OCI-LY3 (cell line): ENCODE measurements around the gene MEF2A.

Experiments used
- EZH2phosphoT487 ChIP-seq: fragments of 200-600 bp; shearing (Covaris generic); IDR thresholded peaks from 2 replicates; pipeline ENCODE4 v1.6.1; 2018; ENCODE audit warnings: antibody characterized with exemption, mixed run types, low read depth
- TF ChIP-seq, protein P1 (sequence below): fragments of 200-600, 300-600 bp; sonication (generic); IDR thresholded peaks from 2 replicates; pipeline ENCODE4 v1.5.1; 2014; ENCODE audit warnings: antibody characterized with exemption, low read length, low read depth

DNA sequence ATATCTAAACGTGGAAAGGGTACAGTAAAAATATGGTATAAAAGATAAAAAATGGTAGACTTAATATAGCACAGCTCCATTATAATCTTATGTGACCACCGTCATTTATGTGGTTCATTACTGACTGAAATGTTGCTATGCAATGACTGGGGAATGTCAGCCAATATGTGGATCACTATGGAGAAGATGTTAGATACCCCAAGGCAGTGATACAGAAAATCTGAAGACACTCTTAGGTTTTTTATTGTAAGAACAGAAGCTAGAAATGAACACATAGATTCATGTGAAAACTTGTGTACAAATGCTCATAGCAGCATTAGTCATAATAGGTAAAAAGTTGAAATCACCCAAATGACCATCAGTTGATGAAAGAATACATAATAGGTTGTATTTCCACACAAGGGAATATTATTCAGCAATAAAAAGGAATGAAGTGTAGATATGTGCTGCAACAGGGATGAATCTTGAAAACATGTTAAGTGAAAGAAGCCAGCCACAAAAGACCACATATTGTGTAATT, 18.4 kb downstream of the MEF2A start:
- TF ChIP-seq, protein P1, sequence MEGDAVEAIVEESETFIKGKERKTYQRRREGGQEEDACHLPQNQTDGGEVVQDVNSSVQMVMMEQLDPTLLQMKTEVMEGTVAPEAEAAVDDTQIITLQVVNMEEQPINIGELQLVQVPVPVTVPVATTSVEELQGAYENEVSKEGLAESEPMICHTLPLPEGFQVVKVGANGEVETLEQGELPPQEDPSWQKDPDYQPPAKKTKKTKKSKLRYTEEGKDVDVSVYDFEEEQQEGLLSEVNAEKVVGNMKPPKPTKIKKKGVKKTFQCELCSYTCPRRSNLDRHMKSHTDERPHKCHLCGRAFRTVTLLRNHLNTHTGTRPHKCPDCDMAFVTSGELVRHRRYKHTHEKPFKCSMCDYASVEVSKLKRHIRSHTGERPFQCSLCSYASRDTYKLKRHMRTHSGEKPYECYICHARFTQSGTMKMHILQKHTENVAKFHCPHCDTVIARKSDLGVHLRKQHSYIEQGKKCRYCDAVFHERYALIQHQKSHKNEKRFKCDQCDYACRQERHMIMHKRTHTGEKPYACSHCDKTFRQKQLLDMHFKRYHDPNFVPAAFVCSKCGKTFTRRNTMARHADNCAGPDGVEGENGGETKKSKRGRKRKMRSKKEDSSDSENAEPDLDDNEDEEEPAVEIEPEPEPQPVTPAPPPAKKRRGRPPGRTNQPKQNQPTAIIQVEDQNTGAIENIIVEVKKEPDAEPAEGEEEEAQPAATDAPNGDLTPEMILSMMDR, result no peak
- no peak for TF ChIP-seq EZH2phosphoT487
